GM12873 (cell line): ENCODE measurements around the gene SLC2A11.

Experiments used
- TF ChIP-seq, protein P1 (sequence below): IDR thresholded peaks from 2 replicates; pipeline ENCODE4 v1.5.1; 2012; ENCODE audit warnings: low read depth, mild to moderate bottlenecking, moderate library complexity, low read length, control low read depth; ENCODE audit not compliant: insufficient read depth; ENCODE audit errors: missing control alignments

The SLC2A11 gene, protein sequence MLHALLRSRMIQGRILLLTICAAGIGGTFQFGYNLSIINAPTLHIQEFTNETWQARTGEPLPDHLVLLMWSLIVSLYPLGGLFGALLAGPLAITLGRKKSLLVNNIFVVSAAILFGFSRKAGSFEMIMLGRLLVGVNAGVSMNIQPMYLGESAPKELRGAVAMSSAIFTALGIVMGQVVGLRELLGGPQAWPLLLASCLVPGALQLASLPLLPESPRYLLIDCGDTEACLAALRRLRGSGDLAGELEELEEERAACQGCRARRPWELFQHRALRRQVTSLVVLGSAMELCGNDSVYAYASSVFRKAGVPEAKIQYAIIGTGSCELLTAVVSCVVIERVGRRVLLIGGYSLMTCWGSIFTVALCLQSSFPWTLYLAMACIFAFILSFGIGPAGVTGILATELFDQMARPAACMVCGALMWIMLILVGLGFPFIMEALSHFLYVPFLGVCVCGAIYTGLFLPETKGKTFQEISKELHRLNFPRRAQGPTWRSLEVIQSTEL

GRCh38 chr22:23857606-23858483 lies at the start of gene SLC2A11:
TSS of gene SLC2A11 (plus strand) at chr22:23857875. CDS start at chr22:23858000, 125 bp downstream.
- TF ChIP-seq, protein P1, sequence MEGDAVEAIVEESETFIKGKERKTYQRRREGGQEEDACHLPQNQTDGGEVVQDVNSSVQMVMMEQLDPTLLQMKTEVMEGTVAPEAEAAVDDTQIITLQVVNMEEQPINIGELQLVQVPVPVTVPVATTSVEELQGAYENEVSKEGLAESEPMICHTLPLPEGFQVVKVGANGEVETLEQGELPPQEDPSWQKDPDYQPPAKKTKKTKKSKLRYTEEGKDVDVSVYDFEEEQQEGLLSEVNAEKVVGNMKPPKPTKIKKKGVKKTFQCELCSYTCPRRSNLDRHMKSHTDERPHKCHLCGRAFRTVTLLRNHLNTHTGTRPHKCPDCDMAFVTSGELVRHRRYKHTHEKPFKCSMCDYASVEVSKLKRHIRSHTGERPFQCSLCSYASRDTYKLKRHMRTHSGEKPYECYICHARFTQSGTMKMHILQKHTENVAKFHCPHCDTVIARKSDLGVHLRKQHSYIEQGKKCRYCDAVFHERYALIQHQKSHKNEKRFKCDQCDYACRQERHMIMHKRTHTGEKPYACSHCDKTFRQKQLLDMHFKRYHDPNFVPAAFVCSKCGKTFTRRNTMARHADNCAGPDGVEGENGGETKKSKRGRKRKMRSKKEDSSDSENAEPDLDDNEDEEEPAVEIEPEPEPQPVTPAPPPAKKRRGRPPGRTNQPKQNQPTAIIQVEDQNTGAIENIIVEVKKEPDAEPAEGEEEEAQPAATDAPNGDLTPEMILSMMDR, result peak; percentile 38

DNA sequence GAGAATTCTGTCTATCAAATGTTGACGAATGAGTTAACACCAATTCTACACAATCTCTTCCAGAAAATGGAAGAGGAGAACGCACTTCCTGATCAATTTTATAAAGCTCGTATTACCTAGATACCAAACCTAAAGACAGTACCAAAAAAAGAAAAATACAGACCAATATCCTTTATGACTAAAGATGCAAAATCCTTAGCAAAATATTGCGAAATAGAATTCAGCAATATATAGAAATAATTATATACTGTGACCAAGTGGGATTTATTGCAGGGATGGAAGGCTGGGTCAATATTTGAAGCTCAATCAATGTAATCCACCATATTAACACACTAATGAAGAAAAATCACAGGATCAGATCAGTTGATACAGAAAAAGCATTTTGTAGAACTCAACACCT lies 45.3 kb upstream of the SLC2A11 start:
- TF ChIP-seq, protein P1, result no peak

GRCh38 chr22:23815541-23816155 lies 42.0 kb upstream of the SLC2A11 start:
- TF ChIP-seq, protein P1, result no peak

DNA sequence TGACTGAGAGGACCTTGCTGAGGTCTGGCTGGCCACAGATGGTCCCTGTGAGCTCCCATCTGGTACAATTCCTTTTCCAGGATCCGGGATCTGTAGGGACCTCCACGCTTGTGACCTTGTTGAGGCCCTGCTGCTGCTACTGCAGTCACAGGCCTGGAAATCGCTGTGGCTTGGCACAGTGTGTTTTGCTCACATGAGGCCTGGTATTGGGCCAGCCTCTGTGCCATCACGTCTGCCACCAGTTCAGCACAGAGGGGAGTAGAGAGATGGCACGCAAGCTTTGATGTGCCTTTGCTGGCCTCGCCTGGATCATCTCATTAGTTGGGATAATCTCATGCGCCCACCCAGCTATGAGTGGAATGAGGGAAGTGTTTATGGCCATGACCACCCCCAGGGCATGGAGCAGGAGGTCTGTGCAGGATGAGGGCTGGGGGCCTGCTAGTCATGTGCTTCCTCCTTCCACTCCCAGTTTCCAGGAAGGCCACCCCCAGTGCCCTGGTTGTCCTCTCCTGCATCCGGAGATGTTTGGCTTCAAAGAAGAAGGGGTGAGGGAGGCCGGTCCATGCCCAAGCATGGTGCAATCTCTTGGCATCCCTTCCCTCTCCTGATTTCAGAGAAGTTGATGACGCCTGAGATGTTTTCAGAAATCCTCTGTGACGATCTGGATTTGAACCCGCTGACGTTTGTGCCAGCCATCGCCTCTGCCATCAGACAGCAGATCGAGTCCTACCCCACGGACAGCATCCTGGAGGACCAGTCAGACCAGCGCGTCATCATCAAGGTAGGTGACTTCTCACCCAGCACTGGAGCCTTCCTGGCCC lies 41.3 kb upstream of the SLC2A11 start:
- TF ChIP-seq, protein P1, result no peak

DNA sequence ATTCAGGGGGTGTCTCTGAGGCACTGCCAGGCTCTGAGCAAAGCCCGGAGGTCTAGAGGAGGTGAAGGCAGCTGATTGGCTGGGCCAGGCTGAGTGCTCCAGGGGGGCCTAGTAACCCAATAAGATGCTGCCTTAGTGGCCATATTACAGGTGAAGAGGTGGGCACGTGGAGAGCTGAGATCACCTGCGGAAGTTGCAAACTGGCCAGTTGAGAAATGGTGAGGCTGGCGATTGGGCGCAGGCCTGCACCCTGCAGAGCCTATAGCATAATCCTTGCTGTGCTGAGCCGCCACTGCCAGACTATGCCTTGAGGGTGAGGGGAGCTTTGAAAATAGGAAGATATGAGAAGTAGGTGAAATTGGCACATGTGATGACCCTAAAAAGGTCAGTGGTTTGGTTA lies 40.5 kb upstream of the SLC2A11 start:
- TF ChIP-seq, protein P1, result no peak

DNA sequence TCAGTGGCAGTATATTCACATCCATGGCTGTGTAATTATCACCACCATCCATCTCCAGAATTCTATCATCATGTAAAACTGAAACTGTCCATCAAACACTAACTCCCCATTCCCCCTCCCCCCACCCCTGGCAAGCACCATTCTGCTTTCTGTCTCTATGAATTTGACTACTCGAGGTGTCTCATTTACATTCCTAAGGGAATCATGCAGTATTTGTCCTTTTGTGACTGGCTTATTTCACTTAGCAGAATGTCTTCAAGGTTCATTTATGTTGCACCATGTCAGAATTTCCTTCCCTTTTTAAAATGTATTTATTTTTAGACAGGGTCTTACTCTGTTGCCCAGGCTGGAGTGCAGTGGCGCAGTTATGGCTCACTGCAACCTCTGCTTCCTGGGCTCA lies 39.1 kb upstream of the SLC2A11 start:
- TF ChIP-seq, protein P1, result no peak
